GM10266 (cell line): ENCODE measurements around the gene TAS2R41.
"Not testable (repeated sequence)": the region's sequence is repeated elsewhere in the genome, so short reads cannot be mapped to it uniquely, and the experiment has no call there.

Source experiments
- DNase-seq: peaks from one replicate; pipeline ENCODE4 v3.0.0; 2012; ENCODE audit errors: extremely low spot score
- TF ChIP-seq, protein P1 (sequence below): IDR thresholded peaks from 2 replicates; pipeline ENCODE4 v1.5.1; 2012; ENCODE audit warnings: mild to moderate bottlenecking, low read depth; ENCODE audit not compliant: control insufficient read depth, insufficient read depth; ENCODE audit errors: missing control alignments

Gene TAS2R41

DNA sequence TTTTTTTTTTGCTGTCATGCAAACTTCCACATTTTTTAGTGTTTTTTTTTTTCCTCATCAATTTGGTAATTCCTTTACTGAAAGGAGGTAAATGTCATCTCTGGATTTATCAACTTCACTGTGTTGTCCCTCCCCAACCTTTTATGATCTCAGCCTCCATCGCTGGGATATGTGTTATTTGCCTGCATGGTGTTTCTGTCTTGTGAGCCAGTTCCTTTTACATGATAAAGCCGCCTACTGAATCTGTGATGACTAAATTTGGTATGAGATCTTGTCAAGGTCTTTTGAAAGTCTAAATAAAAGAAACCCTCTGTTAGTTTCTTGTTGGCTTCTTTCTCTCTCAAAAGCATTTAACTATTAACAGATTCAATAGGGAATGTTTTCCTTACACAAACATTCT lies 39.3 kb downstream of the TAS2R41 start:
- TF ChIP-seq, protein P1, sequence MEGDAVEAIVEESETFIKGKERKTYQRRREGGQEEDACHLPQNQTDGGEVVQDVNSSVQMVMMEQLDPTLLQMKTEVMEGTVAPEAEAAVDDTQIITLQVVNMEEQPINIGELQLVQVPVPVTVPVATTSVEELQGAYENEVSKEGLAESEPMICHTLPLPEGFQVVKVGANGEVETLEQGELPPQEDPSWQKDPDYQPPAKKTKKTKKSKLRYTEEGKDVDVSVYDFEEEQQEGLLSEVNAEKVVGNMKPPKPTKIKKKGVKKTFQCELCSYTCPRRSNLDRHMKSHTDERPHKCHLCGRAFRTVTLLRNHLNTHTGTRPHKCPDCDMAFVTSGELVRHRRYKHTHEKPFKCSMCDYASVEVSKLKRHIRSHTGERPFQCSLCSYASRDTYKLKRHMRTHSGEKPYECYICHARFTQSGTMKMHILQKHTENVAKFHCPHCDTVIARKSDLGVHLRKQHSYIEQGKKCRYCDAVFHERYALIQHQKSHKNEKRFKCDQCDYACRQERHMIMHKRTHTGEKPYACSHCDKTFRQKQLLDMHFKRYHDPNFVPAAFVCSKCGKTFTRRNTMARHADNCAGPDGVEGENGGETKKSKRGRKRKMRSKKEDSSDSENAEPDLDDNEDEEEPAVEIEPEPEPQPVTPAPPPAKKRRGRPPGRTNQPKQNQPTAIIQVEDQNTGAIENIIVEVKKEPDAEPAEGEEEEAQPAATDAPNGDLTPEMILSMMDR = no peak
- DNase-seq = no peak

DNA sequence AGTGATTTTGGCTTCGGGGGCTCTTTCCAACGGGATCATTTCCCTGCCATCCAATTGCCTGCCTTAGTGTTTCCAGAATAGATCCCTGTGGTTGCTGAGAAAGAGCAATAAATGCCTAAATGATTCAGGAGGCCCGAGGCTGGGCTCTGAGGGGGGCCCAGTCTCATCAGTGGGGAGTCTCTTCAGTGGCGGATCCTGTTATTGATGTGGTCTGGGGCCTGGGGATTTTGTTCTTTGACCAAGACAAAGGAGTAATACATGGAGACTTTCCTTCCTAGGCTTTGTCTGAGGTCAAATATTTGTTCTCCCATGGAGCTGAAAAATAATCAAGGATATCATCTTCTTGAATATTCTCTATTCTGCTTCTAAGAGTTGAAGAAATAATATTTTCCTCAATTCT lies 40.8 kb downstream of the TAS2R41 start:
- TF ChIP-seq, protein P1 = no peak
- no peak for DNase-seq

DNA sequence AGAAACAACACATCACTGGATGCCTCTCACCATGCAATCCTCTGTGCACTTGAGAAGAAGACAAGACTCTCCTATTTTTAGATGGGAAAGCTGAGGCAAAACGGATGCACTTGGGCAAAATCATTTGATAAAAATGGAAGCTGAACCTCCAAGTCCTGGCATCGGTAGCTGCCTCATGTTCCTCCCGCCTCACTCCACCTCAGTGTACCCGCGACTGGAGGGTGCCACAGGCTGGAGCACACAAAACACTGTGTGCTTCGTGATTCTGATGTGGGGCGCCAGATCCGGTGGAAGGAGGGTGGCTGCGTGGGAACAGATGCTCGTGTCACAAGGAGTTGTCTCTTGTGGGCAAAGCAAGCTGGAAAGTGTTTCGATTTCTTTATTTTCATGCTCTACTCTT lies 41.3 kb downstream of the TAS2R41 start:
- TF ChIP-seq, protein P1 = no peak
- no peak for DNase-seq

DNA sequence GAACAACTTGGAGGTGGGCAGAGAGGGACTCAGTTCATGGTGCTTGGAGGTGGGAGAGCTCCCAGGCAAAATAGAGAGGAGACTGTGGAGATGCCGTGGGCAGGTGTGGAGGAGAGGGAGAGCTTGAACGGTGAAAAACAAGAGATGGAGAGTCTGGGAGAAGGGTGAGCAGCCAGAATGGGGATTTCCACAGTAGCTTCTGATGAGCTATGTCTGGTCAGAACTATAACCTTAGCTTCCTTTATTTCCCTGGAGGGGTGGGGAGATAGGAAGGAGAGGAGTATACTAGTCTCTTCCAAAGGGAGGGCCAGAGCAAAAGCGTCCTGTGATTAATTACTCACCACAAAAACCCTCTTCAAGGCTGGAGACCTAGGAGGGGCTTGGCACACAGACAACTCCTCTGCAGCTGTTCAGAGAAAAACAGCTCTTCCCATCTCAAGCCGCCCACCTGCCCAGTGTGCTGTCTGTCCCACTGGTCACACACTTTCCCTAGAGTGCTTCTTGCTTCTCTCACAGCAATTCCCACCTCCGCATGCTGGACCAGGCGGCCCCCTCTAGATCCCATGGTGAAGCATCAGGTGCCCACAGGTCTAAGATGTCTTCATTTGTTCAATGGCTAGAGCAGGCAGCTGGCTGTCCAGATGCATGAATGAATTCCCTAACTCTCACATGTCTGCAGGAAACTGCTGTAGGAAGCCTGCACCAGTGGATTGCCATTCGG lies 41.9 kb downstream of the TAS2R41 start:
- TF ChIP-seq, protein P1 = no peak
- DNase-seq = no peak

DNA sequence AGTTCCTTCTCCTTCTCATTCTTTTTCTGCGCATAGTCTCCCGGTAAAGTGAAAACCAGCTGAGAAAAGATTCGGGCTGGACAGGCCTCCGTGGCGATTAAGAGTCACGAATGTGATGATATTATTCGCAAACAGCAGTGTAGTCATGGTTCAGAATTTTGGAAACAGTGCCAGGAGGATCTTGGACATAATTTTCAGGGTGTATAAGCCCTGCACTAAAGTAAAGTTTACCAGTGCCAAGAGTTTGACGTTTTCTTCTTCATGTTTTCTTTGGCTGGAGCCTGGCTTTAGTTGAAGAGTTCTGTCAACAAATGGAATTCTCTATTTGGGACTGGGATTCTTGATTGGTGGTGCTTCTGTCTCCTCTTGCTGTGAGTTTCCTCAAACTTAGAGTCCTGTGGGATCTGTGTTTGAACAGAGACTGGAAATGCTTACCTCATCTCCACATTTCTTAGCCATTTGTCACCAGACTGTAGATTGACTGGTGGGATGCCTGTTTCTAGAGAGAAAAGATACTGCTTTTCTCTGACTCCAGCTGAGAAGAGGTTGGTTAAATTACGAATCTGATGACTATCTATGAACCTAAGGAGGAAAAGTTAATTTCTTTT lies 44.7 kb downstream of the TAS2R41 start:
- DNase-seq = not testable (repeated sequence)
